IMR-90 (cell line): Measurements from ENCODE around the gene DYRK3. TPM values are rescaled to one million over a fixed set of nuclear protein-coding genes. Genes with fewer than 3 reads are reported as not detected.

ENCODE experiments used
- ATAC-seq: fragments of 200-7000 bp; cut with Tn5 transposase; 2 replicates; pipeline ENCODE4 v1.9.1; 2020; ENCODE audit warnings: low read depth, mild to moderate bottlenecking, moderate library complexity
- BruUV-seq: library from RNA; stranded (reverse); fragments of 400-500 nt; replicated peaks from 2 replicates; lab custom pipeline; 2021; lab: Mats Ljungman, UMichigan
- CTCF ChIA-PET: fragments of 300-600 bp; formaldehyde crosslinking; extraction: SDS; loops from one replicate; lab custom pipeline; 2021; ENCODE audit warnings: antibody characterized with exemption; lab: Yijun Ruan, JAX
- POLR2A ChIA-PET: fragments of 300-600 bp; sonication (Branson Sonifier 250); formaldehyde crosslinking; loops from one replicate; lab custom pipeline; 2022; ENCODE audit warnings: antibody characterized with exemption; ENCODE audit not compliant: unreplicated experiment; lab: Charles Lee
- DNase-seq: peaks from one replicate; pipeline ENCODE4 v3.0.0; 2013
- H2AFZ ChIP-seq: replicated peaks from 2 replicates; pipeline ENCODE3; 2013; ENCODE audit warnings: low read length, mild to moderate bottlenecking; ENCODE audit not compliant: poor library complexity
- H2AK5ac ChIP-seq: 2 replicates; pipeline ENCODE4 v1.6.1; 2013; ENCODE audit warnings: low read depth, low read length, inconsistent platforms
- H2AK9ac ChIP-seq: replicated peaks from 2 replicates; pipeline ENCODE3; 2013; ENCODE audit warnings: mild to moderate bottlenecking, low read depth, low read length, moderate library complexity; ENCODE audit not compliant: poor library complexity
- H2BK120ac ChIP-seq: 2 replicates; pipeline ENCODE4 v1.6.1; 2013; ENCODE audit warnings: low read depth, low read length, inconsistent platforms
- H2BK15ac ChIP-seq: 3 replicates; pipeline ENCODE4 v1.6.1; 2013; ENCODE audit warnings: low read depth, low read length, inconsistent platforms
- H2BK20ac ChIP-seq: 2 replicates; pipeline ENCODE4 v1.6.1; 2013; ENCODE audit warnings: low read depth, mild to moderate bottlenecking, inconsistent platforms, low read length, moderate library complexity
- H2BK5ac ChIP-seq: 2 replicates; pipeline ENCODE4 v1.6.1; 2013; ENCODE audit warnings: mild to moderate bottlenecking, low read depth, low read length, inconsistent platforms; ENCODE audit not compliant: poor library complexity, severe bottlenecking
- H3K14ac ChIP-seq: replicated peaks from 2 replicates; pipeline ENCODE4 v1.6.1; 2013; ENCODE audit warnings: low read depth, low read length, inconsistent platforms
- H3K18ac ChIP-seq: 2 replicates; pipeline ENCODE4 v1.6.1; 2013; ENCODE audit warnings: low read depth, low read length, control low read depth
- H3K23ac ChIP-seq: 2 replicates; pipeline ENCODE4 v1.6.1; 2013; ENCODE audit warnings: low read depth, low read length, inconsistent platforms
- H3K27ac ChIP-seq: 2 replicates; pipeline ENCODE4 v1.5.1; 2013; ENCODE audit warnings: mild to moderate bottlenecking, control low read depth, low read length; ENCODE audit not compliant: insufficient read depth
- H3K27me3 ChIP-seq: 2 replicates; pipeline ENCODE4 v1.6.1; 2013; ENCODE audit warnings: low read length; ENCODE audit not compliant: control insufficient read depth, insufficient read depth
- H3K36me3 ChIP-seq: 2 replicates; pipeline ENCODE4 v1.6.1; 2013; ENCODE audit warnings: low read length, mixed read lengths; ENCODE audit not compliant: control insufficient read depth, insufficient read depth
- H3K4ac ChIP-seq: 2 replicates; pipeline ENCODE4 v1.6.1; 2013; ENCODE audit warnings: low read depth, low read length, inconsistent platforms
- H3K4me1 ChIP-seq: 2 replicates; pipeline ENCODE4 v1.6.1; 2013; ENCODE audit warnings: low read length, mixed read lengths; ENCODE audit not compliant: control insufficient read depth, insufficient read depth
- H3K4me2 ChIP-seq: 2 replicates; pipeline ENCODE4 v1.6.1; 2013; ENCODE audit warnings: low read depth, mild to moderate bottlenecking, control low read depth, low read length, moderate library complexity
- H3K4me3 ChIP-seq: 2 replicates; pipeline ENCODE4 v1.5.1; 2013; ENCODE audit warnings: low read depth, mild to moderate bottlenecking, control low read depth, low read length, moderate library complexity; ENCODE audit not compliant: insufficient read depth
- H3K56ac ChIP-seq: 2 replicates; pipeline ENCODE4 v1.6.1; 2013; ENCODE audit warnings: low read length, inconsistent platforms; ENCODE audit not compliant: insufficient read depth; ENCODE audit errors: extremely low read depth
- H3K79me1 ChIP-seq, 2 experiments: 2 replicates each; pipeline ENCODE4 v1.6.1; 2013; ENCODE audit warnings: low read length in 2 of 2, inconsistent platforms in 1 of 2, low read depth in 1 of 2
- H3K9ac ChIP-seq: 2 replicates; pipeline ENCODE4 v1.6.1; 2013; ENCODE audit warnings: low read depth, low read length, control low read depth
- H3K9me1 ChIP-seq: 2 replicates; pipeline ENCODE4 v1.6.1; 2013; ENCODE audit warnings: low read length, inconsistent platforms; ENCODE audit not compliant: insufficient read depth
- H3K9me3 ChIP-seq: 2 replicates; pipeline ENCODE4 v1.6.1; 2013; ENCODE audit warnings: low read length; ENCODE audit not compliant: control insufficient read depth, insufficient read depth
- H4K20me1 ChIP-seq: 2 replicates; pipeline ENCODE4 v1.6.1; 2013; ENCODE audit warnings: low read length, inconsistent platforms; ENCODE audit not compliant: insufficient read depth
- H4K5ac ChIP-seq: 2 replicates; pipeline ENCODE4 v1.6.1; 2013; ENCODE audit warnings: mild to moderate bottlenecking, low read depth, low read length, control low read depth
- H4K8ac ChIP-seq, 2 experiments: 2 replicates each; pipeline ENCODE4 v1.6.1; 2013; ENCODE audit warnings: low read depth in 2 of 2, low read length in 2 of 2, control low read depth in 1 of 2, inconsistent platforms in 1 of 2
- H4K91ac ChIP-seq: 2 replicates; pipeline ENCODE4 v1.6.1; 2013; ENCODE audit warnings: low read depth, low read length, inconsistent platforms; ENCODE audit not compliant: insufficient read depth
- CTCF ChIP-seq: conservative IDR thresholded peaks from 2 replicates; pipeline ENCODE4 v1.5.1; 2012; ENCODE audit warnings: mild to moderate bottlenecking, low read depth, low read length, improper control_type of control experiment
- RAD21 ChIP-seq: IDR thresholded peaks from 2 replicates; pipeline ENCODE4 v1.6.1; 2012; ENCODE audit warnings: low read length, improper control_type of control experiment
- SMC3 ChIP-seq: fragments of 150-350 bp; IDR thresholded peaks from 2 replicates; pipeline ENCODE4 v1.6.1; 2016; ENCODE audit warnings: low read depth, mild to moderate bottlenecking, antibody characterized with exemption, low read length, moderate library complexity
- USF2 ChIP-seq: fragments of 150-350 bp; IDR thresholded peaks from 2 replicates; pipeline ENCODE4 v1.6.1; 2017; ENCODE audit warnings: mild to moderate bottlenecking, antibody characterized with exemption, low read length, low read depth
- WGBS, 2 experiments: methylation state at CpG; one replicate each; pipeline versions ENCODE4 v1.1.5 to v1.1.7; 2013; ENCODE audit warnings: missing lambda C conversion rate in 2 of 2; ENCODE audit not compliant: insufficient read length in 1 of 2; ENCODE audit errors: extremely low coverage in 2 of 2; 5-methylcytosine and 5-hydroxymethylcytosine counted together
- dilution Hi-C: fragments of 300-500 bp; cut with HindIII; formaldehyde crosslinking; loops from one replicate; pipeline ENCODE4 v1.14.3; 2018; ENCODE audit warnings: low sequenced_read_pairs; ENCODE audit not compliant: unreplicated experiment
- in situ Hi-C: fragments of 300-500 bp; cut with MboI; formaldehyde crosslinking; loops from 3 replicates; pipeline ENCODE4 v1.14.3; 2019; ENCODE audit warnings: low sequenced_read_pairs, inconsistent platforms, mixed read lengths
- intact Hi-C: fragments of 100-400 bp; cut with micrococcal nuclease; formaldehyde crosslinking; loops from 2 replicates; pipeline ENCODE4 v1.10.0; 2022
- polyA plus RNA-seq, 3 experiments: library from polyadenylated mRNA; depleted of rRNA; stranded (reverse); fragments of >200 nt; gene quantifications; 2 replicates each; pipeline ENCODE4 v1.2.3, GENCODE V29; 2012; ENCODE audit warnings: low replicate concordance in 1 of 3
- total RNA-seq: library from RNA; depleted of rRNA; stranded (reverse); fragments of >200 nt; gene quantifications from 2 replicates; pipeline ENCODE4 v1.2.3, GENCODE V29; 2012

DYRK3 gene
- total and polyA plus RNA-seq, 2 of the 4 experiments (the other 2 are of a cell fraction) = 5.5 to 22.0 TPM

GRCh38 chr1:206658264-206658980 is 23.1 kb downstream of the DYRK3 start:
- Histone ChIP-seq H3K9me1 (no peaks in the 10 kb centered on the region), H3K14ac (no peak overlapping the region), H3K4me3 (no peak overlapping the region), H4K91ac (no peak overlapping the region), H2BK120ac (no peak overlapping the region), H3K56ac (no peak overlapping the region), H4K5ac (no peak overlapping the region), H3K4me2 (no peak overlapping the region), H3K27ac (no peak overlapping the region), H3K36me3 (no peaks in the 10 kb centered on the region), H3K18ac (no peak overlapping the region), H2BK20ac (no peak overlapping the region), H2BK15ac (no peak overlapping the region), H4K20me1 (peaks cover 3% of the 10 kb centered on the region; the same call in 1 of the 2 replicates), H3K9me3 (peaks cover 2% of the 10 kb centered on the region; the same call in 1 of the 2 replicates), H3K4me1 (peaks cover 2% of the 10 kb centered on the region; the same call in 1 of the 2 replicates), H2AK9ac (no peak overlapping the region), H3K27me3 (peaks cover 18% of the 10 kb centered on the region), H3K9ac (no peak overlapping the region), H3K23ac (peak overlapping the region; percentile 15; the same call in 1 of the 2 replicates), H2BK5ac (no peak overlapping the region), H3K4ac (no peak overlapping the region), H4K8ac (no peak overlapping the region), H2AFZ (no peak overlapping the region), H3K79me1 (no peaks in the 10 kb centered on the region), H2AK5ac (peak overlapping the region; percentile 72; the same call in 1 of the 2 replicates)
- WGBS, 2 experiments = 30% methylated on average over 3 of the region's 22 CpGs; no CpG with 5 or more reads in 1 of the 2 experiments
- peak; percentile 65; the same call in 1 of the 2 replicates for ATAC-seq
- TF ChIP-seq CTCF (peak; percentile 59), SMC3 (peak; percentile 46), RAD21 (peak; percentile 41), USF2 (no peak)
- no peak for DNase-seq
- no TSS peak for BruUV-seq
- in situ Hi-C loops (no loop called here), intact Hi-C loops (no loop called here), dilution Hi-C loops (no loop called here)
- ChIA-PET CTCF (interaction anchor here (0.8 to 1.8 kb wide), 3 partner anchors 11 to 171 kb away, joined by 3 to 4 read pairs (median 3); partner anchors contain the start of gene DYRK3), POLR2A (interaction anchor here (0.6 kb wide), 1 partner anchor 18 kb away, joined by 3 read pairs; no protein-coding TSS in a partner anchor)
